Skin of body (tissue), 2 donors: ENCODE data around the gene VWA2. TPM values are rescaled to one million over a fixed set of nuclear protein-coding genes. Genes with fewer than 3 reads are reported as not detected.
A peak's percentile ranks its signal among the peaks of the same experiment; 100 is the strongest.

Source experiments
- DNase-seq: peaks from one replicate; lab custom pipeline; 2025; lab: John Stamatoyannopoulos, UW
- total RNA-seq: library from RNA; depleted of rRNA; stranded (reverse); fragments of >200 nt; gene quantifications from one replicate; pipeline ENCODE4 v1.2.3, GENCODE V29; 2014

Gene VWA2
- total RNA-seq, 1 donor from 2014 or later: 19.5 TPM

GRCh38 chr10:114293075-114293474 is 54.0 kb downstream of the VWA2 start:
- DNase-seq: no peak

- DNase-seq: no peak
Observed at GRCh38 chr10:114294549-114294948, 55.5 kb downstream of the VWA2 start.

- no peak for DNase-seq
Observed at GRCh38 chr10:114295393-114295792, 56.3 kb downstream of the VWA2 start.

- DNase-seq: no peak
Observed at GRCh38 chr10:114297136-114297705, 58.2 kb downstream of the VWA2 start.

GRCh38 chr10:114300036-114300645 is 61.1 kb downstream of the VWA2 start:
- DNase-seq: no peak

GRCh38 chr10:114301177-114301576 is 62.1 kb downstream of the VWA2 start:
- DNase-seq: no peak

GRCh38 chr10:114301951-114302710 is 63.1 kb downstream of the VWA2 start:
- no peak for DNase-seq

GRCh38 chr10:114303556-114303955 is 64.5 kb downstream of the VWA2 start:
- no peak for DNase-seq

- peak; percentile 80 for DNase-seq
Observed at GRCh38 chr10:114304017-114304570, 65.0 kb downstream of the VWA2 start.

GRCh38 chr10:114304571-114305421 is 65.7 kb downstream of the VWA2 start:
- no peak for DNase-seq

GRCh38 chr10:114305521-114305925 is 66.5 kb downstream of the VWA2 start:
- no peak for DNase-seq

GRCh38 chr10:114306116-114306973 is 67.3 kb downstream of the VWA2 start:
- no peak for DNase-seq

GRCh38 chr10:114307731-114308130 is 68.7 kb downstream of the VWA2 start:
- no peak for DNase-seq

GRCh38 chr10:114308531-114309363 is 69.7 kb downstream of the VWA2 start:
- DNase-seq: no peak

GRCh38 chr10:114309364-114309651 is 70.3 kb downstream of the VWA2 start:
- no peak for DNase-seq

- DNase-seq: no peak
Observed at GRCh38 chr10:114310346-114310745, 71.3 kb downstream of the VWA2 start.

GRCh38 chr10:114311023-114311422 is 72.0 kb downstream of the VWA2 start:
- no peak for DNase-seq

GRCh38 chr10:114311496-114312209 is 72.6 kb downstream of the VWA2 start:
- DNase-seq: no peak

- DNase-seq: no peak
Observed at GRCh38 chr10:114313139-114313538, 74.1 kb downstream of the VWA2 start.
